ENCODE measurements around the gene CNPY1.

Gene CNPY1

DNA sequence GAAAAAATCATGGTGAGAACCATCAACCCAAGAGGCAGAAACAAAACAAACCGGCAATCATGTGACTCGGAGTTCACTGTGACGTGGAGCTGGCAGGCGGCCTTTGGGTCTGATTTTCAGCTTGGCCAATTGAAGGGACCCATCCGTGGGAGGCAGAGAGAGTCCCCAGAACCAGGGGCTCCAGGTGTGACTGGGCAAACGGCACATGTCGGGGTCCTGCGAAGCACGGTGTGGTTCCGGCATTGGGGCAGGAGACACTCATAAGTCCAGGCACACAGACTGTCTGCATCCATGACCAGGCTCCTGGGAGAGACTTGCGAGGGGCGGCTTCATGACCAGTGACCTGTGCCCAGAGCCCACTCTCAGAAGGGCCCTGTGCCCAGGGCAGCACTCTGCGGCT, 12.6 kb upstream of the CNPY1 start:
- DNase-seq (ENCODE audit: low spot score) = no peak

DNA sequence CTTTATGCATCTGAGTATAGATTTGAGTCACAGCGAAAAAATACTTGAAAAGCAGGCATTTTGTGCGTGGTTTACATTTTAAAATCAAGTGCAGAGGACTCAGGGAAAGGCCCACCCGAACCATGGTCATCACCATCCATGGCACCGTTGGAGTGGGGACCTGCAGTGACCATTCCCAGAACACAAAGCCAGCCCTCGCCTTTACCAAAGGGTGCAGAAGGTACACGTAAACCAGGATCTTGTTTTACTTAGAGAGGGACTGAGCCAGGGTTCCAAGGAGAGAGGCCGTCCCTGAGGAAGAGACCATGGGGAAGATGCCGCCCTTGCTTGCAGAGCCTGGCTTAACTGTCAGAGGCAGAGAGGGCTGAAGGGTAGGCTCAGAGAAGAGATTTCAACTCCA, 12.0 kb upstream of the CNPY1 start:
- DNase-seq (ENCODE audit: low spot score) = no peak

DNA sequence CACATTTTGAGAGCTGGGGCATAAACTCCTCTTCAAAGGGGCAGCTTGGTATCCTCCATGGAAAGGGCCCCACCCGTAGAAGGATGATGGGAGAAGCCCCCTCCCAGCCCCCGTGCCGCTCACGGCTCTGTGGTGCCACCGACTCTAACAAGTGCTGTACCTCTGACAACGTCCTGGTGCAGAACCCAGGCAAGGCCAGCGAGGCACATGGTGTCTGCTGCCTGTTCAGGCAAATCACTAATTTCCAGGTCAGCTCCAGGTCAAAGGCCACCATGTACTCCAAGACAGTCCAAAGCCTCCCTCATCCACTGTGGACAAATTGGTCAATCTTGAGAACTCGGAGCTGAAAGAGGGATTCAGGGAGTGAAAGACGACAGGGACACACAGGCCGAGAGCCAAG, 11.4 kb upstream of the CNPY1 start:
- no peak for DNase-seq (ENCODE audit: low spot score)

DNA sequence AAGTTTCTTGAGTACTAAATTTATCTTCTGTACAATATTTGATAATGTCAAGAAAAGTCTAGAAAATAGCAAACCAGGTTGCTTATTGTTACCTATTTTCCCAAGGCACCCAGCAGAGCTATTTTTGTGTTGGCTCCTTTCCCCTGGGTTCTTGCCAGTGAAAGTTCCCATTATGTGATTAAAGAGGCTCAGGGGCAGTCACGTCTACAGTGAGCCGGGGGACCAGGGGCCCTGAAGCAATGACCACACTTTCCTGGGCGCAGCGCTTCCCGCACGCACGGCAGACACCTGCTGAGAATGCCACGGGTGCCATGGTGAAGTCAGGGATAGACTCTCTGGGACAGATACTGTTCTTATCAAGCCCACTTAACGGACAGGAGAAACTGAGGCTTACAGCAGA, 10.4 kb upstream of the CNPY1 start:
- no peak for DNase-seq (ENCODE audit: low spot score)

DNA sequence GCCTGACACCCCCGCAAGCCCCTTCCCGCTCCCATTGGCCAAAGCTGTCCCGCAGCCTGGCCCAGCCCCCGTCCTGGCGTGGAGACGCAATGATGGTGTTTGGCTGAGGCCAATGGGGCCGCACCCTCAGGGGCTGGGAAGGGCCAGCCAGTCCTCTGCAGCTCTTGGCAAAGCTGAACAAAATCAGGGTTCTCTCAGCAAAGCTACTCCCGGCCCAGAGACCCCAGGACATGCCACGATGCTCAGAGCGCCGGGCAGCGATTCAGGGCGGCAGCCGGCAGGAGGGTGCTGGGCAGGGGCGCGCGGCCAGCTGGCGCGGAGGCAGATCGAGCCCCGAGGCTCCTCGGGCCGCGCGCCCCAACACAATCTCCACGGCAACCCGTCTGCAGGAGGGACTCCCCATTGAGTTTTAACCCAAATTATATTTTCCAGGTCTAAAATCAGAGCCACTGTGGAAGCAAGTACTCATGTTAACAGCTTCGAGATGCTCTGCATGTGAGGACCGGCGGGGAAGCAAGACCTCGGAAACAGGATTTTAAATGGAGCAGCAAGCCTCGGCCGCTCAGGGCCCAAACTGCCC, 8.8 kb upstream of the CNPY1 start:
- DNase-seq (ENCODE audit: low spot score) = no peak

DNA sequence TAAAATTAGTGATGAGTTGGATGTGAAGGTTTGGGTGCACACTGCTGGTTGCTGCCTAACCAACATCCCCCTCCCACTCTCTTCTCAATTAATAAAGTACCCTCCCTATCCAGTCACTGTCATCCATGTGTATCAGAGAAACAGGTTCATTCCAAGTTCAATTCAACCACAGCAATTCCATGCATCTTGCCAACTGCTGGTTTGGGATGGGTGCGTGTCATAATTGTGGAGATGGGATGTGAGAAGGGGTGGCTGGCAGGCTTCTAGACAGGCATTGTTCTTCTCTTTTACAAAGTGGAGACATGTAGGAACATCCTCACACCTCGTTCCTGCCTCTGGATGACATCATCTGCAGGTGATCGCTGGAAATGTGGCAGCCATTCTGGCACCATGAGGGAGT, 7.5 kb upstream of the CNPY1 start:
- no peak for DNase-seq (ENCODE audit: low spot score)

DNA sequence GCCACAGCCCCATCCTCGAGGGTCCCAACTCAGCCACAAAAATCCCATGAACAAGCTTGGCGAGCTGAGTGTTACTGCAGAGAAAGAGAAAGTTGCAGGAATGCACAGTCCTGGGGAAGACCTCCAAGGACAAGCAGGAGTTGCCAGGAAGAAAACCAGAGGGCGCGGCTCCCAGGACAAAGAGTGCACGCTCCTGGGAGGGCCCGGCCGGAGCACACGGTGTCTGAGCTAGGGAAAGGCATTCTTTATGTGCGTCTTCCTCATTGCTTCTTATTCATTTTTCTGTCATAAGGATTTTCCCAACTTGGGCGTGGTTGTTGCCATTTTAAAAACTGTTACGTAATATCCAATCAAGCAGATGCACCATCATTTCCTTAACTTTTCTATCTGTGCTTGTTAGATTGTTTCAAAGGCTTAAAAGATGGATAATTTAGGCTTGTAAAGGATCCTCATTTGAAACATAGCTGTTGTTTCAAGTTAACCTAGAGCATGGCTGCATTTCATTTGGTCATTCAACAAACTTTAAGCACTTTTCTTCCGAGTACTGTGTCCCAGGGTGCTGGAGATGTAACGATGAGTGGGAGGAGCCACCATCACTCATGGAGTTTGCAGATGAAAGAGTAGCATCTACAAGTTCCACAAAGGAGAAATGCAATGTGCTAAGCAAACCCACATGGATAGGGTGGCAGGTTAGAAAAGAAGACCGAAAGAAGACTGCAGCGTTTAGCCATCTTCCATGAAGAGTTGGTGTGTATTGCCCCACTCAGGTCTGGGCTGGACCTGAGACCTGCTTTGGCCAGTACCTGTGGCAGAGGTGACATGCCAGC, 5.6 kb upstream of the CNPY1 start:
- DNase-seq (ENCODE audit: low spot score) = no peak

DNA sequence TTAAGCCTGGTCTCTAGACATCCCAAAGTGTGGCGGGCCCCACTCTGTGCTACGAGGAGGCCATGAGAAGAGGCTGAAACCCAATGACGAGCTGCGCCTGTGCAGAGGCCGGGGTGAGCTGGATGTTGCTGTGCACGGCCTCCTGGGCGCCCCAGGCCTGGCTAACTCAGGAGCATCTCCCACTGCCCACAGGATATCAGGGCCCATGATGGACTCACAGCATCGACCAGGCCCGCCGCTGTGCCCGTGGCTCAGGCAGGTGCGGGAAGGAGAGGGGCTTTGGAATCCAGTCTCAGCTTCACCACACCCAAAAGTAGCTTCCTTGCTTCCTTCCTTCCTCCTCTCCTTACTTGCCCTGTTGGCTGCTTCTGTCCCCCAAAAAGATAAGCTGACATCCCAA, 4.6 kb upstream of the CNPY1 start:
- no peak for DNase-seq (ENCODE audit: low spot score)

DNA sequence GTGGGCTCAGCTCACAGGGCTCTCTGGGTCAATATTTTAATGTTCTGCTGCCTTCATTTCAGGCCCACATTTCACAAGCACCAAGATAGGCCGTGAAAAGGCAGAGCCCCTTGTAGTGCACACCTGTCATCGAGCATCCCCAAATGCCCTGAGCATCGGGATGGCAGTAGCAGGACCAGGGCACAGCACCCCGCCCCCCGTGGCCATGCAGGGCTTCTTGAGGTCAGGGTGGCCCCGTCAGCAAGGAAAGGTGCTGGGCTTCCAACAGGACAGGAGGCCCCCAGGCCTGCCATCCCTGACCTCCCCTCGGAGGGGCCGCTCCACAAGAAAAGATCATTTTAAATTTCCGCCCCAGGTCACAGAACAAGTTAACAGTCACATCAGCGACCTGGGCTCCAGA, 2.9 kb upstream of the CNPY1 start:
- no peak for DNase-seq (ENCODE audit: low spot score)

DNA sequence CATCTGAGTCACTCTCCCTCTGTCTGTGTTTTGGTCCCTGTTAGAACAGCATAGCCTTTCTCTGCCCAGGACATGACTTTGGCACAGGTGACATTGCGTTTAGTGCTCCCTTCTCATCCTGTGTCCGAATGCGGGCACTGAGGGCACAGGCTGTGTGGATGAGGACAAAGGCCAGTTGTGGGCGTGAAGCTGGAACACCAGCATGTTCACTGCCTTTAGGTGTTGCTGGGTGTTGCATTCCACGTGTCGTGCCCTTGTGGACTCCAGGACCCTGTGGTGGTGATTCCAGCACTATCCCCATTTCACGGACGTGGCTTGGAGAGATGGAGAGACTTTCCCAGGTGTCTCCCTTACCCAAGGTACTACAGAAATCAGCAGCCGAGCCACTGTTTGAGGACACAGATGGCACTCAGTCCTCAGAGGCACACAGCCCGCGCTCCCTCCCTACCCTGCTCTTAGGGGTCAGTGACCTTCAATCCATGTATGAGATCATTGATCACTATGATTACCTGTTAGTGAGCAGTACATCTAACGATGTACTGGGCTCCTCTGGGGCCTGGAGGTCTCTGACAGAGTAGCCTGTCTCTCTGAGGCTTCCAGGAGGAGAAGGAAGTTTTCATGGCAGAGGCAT, 917 bp upstream of the CNPY1 start:
- DNase-seq (ENCODE audit: low spot score) = no peak

DNA sequence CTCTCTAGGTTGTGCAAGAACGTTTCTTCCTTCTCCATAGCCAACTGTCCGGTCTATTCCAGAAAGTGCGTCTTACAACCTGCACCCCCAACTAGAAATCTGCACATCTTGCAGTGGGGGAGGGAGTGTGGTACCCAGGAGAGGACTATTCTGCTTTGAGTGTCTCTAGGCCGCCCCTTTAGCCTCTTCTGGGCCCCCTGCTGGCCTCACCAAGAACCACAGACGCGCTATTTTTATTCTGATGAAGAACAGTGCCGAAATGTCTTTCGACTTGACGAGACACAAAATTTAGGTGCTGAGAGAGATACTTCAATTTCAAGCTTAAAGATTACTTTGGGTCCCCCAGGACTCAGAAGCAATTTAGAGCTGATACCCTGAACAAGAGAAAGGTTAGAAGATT, 1.0 kb downstream of the CNPY1 start:
- DNase-seq (ENCODE audit: low spot score) = no peak

DNA sequence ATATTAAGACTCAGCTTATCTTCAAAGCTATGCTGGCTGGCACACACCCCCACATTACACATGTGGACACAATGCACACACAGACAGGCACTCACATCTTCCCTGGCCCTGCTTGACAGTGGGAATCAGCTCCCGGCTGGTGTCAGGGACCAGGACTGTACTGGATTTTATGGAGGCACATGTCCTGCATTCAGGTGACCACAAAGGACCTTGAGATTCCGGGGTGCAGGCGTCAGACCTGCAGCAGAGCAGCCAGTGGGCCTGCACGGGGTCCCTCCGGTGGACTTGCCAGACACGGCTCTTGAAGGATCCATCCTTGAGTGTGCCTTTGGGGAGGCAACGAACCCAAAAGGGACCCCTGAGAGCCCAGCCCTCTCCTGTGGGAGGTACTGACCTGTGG, 1.9 kb downstream of the CNPY1 start:
- no peak for DNase-seq (ENCODE audit: low spot score)

DNA sequence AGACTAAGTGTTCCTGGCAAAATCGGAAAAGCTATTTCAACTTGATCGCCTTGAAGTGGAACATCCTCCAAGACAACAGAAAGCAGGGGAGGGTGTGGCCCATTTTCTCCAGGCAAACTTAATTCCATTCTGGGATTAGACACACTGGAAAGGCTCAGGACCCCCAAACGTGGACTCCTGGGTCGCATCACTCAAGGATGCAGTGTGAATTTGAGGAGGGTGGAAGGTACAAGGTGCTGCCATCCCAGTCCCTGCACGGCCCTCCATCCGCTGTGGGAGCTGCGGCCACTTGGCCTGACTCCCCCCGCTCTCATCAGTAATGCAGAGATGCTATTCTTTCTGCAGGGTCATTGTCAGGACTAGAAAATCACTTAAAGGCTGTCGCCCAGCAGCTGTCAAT, 2.4 kb downstream of the CNPY1 start:
- no peak for DNase-seq (ENCODE audit: low spot score)

DNA sequence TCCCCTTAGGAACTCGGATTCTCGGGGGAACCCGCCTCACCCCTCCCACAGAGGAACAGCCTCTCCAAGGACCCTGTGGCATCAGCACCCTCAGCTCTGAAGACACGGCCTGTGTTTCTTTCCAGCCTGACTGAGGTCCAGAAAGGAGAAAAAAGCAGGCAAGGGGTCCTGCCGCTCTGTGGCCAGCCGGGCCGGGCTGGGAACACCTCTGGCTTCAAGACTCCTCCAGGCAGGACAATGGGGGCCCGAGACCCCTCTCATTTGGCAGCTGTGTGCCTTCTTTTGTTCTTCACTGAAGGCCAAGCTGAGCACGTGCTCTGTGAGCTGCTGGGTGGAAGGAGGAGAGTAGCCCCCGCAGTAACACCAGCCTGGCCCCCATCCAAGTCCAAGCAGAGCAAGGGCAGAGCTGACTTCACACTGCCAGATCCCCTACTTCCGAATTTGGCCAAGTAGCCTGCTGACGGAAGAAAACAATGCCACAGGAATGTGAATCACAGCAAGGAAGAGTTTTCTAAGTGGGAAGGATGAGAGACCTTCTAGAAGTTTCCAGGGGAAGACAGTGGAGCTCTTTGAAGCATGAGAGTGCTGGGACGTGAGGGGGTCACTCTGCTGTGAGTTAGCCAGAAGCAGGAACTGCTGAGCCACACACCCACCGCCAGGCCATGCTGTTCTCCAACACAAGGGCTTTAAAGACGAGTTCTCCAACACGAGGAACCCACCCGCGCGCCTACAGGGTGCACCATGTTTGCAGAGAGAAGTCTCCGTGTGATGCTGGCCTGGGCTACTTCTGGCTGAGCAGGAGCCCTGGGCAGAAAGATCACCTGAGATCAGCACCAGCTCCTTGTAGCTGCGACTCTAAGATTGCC, 3.1 kb downstream of the CNPY1 start:
- no peak for DNase-seq (ENCODE audit: low spot score)

DNA sequence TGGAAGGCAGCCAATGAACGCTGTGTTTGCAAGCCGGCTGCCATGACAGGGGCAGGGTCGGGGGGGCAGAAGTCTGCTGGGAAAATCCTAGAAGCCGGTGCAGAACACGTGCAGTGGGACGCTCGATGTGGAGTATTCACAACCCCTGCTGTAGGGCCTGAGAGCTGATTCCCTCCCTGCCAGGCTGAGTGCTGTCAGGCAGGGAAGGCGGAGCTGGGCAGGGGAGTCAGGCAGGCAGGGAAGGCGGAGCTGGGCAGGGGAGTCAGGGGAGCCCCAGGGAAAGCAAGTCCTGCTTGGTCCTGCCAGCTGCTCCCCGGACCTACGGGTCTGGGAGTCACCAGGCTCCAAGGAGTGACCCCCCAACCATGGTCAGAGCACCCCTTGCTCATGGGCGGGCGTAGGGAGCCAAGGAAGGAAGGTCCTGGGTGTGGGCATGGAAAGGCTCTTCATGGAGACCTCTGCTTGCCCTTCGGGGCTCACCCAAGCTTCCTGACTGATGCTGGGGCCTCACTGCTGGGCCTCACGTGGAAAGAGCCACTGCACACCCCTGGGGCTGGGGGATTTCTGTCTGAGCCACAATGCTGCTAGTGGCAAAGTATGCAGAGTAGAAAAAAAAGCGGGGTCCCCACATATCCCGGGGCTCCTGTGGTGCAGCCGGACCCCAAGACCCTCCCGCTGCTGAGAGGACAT, 4.2 kb downstream of the CNPY1 start:
- DNase-seq (ENCODE audit: low spot score) = no peak

DNA sequence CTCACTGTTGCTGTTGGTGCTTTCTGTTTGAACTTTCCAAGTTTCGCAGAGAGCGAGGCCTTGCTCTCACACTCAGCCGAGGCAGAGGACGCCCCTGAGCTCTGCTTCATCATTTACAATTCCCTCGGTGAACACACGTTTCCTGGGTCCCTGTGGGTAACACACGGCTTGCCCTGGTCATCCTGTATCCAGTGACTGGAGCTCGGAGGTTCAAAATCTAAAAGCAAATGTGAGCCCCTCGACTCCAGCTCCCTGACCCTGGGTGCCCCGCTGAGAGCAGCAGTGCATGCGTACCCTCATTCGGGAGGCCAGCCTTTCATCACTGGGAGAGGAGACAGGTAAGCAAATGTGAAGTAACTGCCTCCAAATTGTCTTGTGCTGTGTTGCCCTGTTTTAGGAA, 5.8 kb downstream of the CNPY1 start:
- DNase-seq (ENCODE audit: low spot score) = no peak

DNA sequence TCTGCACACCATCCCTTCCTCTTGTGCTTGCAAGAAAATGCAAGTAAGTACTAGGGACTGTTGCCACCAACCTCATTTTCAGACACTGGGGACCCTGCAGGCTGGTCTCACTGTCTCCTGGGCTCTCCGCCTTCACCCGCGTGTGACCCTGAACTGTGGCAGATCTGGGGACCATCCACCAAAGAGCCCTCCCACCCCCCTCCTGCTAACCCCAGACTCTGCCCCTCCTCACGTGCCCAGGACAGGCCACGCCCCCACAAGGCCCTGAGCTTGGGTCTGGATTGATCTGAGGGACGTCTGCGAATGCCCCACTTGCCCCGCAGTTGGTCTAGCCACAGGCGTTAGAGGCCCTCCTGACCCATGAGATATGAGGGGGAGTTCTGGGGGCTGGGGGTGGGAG, 8.1 kb downstream of the CNPY1 start:
- no peak for DNase-seq (ENCODE audit: low spot score)

DNA sequence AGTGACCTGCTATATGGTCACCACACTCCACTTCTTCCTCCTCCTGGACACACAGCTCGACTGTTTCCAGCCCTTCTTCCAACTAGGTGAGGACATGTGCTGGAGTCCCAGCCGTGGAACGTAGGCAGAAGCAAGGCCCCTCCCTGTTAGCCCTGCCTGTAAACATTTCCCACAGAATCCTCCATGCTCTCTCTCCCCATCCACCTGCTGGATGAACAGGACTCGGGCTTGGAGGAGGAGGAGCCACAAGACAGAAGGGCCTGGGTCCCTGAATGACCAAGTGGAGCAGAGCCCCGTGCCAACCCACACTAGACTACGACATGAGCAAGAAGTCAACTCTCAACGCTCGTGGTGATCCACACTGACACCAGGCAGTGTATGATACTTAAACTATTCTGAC, 9.9 kb downstream of the CNPY1 start:
- DNase-seq (ENCODE audit: low spot score) = no peak

DNA sequence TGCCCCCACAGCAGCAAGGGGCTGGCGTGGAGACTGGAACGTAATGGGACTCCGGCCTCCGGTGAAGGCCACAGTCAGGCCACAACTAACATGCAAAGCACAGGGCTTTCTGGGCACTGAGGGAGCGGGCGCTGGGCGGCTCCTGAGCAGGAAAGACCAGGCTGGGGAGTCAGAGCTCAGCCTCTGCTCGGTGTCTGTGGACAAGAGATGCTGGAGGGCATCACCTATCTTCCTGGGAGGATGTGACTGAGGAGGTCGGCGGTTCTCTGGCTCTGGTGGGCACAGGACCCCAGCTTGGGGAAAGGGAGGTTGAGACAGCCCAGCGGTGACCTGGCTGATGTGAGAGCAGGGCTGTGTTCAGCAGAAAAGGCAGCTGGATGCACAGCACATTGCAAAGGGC, 11.7 kb downstream of the CNPY1 start:
- no peak for DNase-seq (ENCODE audit: low spot score)

DNA sequence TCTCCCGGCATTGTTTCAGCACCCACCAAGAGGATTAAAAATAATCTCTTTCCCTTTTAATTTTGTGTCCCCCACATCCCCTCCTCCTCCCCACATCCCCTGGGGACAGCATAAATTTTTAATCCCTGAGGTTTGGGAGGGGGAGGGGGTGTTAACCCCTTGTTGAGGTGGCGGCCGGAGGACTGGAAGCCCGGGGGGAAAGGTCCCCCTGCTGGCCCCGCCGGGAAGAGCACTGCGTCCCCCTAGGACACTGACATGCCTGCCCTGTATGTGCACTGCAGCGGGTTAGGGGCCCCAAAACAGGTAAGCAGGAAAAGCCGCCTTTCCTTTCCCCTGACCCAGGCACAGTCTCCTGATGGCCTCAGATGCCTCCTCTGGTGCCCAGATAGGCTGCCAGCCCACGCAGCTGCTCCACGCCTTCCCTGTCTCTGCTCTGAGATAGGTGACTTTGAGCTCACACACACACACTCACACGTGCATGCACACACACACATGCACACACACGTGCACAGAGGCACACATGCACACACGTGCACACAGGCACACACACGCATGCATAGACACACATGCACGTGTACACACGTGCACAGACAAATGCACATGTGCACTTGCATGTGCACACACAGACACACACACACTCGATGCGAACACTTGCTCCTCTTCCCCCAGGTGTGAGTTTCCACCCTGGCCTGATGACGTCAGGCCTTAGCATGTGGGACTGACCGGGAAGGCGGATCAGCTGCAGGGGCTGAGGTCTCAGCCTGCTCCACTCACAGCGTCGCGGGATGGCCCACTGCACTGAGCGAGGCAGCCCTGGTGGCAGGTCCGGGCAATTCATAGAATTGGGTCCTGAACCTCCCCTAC, 12.3 kb downstream of the CNPY1 start:
- no peak for DNase-seq (ENCODE audit: low spot score)

Data from CD4-positive, alpha-beta T cell treated with Interleukin-6 at 100 ng/mL for 8 hours (primary cell).